ENCODE data around the gene NXPE2.
"Not testable (repeated sequence)": the region's sequence is repeated elsewhere in the genome, so short reads cannot be mapped to it uniquely, and the experiment has no call there.

Gene NXPE2

DNA sequence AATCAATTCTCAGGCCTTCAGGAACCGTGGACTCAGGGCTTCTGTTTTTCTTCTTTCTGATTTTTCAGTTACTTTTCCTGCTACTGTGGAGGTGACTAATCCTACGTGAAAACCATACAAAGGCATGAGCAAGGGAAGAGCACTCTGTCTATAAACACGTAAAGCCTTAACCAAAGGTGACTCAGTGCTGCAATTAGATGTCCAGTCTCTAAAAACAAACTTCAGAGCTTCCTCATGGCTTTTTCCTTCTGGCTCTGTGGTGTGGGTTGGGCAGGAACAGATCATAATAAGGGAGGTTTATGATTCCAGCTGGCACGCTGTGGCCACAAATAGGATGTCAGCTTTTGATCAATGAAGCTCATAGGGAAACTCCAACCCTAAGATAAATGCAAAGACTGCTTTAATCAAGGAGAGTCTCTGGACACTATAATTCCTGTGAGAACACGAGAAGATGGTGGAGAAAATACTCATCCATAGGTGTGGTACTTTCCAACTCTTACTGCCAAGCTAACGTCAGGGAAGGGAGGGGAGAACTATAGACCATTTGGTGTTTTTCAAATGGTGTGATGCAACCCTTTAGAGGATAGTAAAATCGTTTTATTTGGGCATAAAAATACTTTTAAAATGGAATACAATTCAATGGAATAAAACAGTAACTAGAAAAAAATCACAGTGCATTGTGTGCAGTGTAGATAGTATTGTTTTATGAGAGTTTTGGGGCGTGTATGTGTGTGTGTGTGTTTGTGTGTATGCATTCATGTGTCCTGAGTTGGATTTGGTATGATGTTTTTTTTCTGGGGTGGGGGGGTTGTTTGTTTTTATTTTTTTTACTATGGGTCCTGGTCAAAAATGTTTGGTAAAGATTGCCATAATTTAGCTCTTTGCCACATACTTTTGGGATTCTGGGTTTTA, at the start of gene NXPE2:
Gene NXPE2 (plus strand): TSS at position 403 of the 912 bp plus-strand sequence. CDS start 49 bp downstream, at position 452.
- no peak for DNase-seq

DNA sequence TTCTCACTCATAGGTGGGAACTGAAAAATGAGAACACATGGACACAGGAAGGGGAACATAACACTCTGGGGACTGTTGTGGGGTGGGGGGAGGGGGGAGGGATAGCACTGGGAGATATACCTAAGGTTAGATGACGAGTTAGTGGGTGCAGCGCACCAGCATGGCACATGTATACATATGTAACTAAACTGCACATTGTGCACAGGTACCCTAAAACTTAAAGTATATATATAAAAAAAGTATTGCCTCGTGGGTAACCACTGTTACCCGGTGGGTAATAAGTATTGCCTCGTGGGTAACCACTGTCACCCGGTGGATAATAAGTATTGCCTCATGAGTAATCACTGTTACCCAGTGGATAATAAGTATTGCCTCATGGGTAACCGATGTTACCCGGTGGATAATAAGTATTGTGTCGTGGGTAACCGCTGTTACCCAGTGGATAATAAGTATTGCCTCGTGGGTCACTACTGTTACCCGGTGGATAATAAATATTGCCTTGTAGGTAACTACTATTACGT, 46.8 kb upstream of the NXPE2 start:
- DNase-seq, result not testable (repeated sequence)

DNA sequence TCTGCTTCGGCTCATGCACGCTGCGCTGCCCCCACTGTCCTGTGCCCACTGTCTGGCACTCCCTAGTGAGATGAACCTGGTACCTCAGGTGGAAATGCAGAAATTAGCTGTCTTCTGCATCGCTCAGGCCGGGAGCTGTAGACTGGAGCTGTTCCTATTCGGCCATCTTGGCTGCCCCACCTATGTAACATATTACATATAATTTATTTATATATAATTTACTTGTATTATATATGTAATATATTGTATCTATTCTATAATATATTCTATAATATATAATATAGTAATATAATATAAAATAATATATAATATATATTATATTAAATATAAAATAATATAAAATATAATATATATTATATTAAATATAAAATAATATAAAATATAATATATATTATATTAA, 38.9 kb upstream of the NXPE2 start:
- DNase-seq, result not testable (repeated sequence)

DNA sequence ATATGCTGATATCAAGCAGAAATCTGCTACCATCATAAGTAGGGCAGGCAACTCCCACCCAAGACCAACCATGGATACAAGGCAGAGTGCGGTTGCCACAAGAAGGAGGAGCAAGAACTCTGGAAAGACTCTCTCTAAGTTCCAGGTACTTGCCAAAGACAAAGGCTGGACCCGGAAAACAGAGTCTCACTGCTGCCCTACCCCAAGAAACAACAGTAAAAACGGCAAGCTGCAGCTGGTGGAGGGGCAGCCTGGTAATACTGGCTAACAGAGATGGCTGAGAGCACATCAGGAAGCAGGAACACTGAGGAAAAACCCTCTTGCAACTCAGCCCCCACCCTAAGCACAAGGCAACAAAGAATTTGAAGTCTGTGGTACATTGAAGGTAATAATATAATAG, 27.7 kb upstream of the NXPE2 start:
- no peak for DNase-seq

DNA sequence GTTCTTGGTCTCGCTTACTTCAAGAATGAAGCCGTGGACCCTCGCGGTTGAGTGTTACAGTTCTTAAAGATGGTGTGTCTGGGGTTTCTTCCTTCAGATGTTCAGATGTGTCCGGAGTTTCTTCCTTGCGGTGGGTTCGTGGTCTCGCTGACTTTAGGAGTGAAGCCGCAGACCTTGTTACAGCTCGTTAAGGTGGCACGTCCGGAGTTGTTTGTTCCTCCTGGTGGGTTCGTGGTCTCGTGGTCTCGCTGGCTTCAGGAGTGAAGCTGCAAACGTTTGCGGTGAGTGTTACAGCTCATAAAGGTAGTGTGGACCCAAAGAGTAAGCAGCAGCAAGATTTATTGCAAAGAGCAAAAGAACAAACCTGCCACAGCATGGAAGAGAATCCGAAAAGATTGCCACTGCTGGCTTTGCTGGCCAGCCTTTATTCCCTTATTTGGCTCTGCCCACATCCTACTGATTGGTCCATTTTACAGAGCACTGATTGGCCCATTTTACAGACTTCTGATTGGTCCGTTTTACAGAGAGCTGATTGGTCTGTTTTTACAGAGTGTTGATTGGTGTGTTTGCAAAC, 27.1 kb upstream of the NXPE2 start:
- DNase-seq, result no peak

DNA sequence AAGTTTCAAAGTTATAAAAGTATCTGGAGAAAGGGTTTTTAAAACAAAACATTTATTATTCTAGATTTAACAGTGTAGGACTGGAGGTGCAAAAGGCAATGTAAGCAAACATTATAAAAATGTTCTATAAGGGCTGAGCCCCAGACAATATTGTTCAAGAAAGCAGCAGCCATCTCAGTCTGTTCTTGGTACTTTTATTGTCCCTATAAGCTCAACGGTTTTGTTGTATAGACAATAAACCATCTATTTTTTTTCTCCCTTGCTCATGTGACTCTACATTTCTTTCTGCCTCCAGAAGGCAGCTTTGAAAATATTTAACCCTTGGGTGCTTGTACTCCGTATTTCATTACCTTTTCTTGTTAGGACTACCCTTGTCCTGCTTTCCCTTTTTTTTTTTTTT, 25.2 kb upstream of the NXPE2 start:
- DNase-seq, result no peak

DNA sequence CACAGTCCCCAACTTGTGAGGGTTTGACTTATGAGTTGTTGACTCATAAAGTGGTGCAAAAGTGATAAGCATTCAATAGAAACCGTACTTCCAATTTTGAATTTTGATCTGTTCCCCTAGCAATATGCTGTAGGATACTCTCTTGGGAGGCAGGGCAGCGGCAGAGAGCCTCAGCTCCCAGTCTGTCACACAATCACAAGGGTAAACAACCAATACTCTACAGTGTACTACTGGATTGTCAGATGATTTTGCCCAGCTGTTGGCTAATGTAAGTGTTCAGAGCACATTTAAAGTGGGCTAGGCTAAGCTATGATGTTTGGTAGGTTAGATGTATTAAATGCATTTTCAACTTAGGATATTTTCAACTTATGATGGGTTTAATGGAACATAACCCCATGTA, 13.7 kb upstream of the NXPE2 start:
- no peak for DNase-seq

DNA sequence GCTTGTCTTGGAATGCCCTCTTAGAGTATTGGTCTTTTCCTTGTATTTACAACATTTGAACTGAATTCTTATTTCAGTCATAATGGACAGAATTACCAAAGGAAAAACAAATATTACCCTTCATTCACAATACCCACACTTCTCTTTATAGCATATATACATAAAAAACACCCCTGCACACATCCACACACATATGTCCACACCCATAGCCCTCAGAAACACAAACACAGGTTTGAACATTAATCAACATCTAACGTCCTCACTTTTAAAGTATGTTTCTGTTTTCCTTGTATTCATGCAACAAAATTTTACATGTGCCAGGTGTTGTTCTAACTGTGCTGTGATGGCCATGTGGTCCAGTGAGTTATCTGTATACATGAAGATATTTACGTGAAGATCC, 11.6 kb upstream of the NXPE2 start:
- no peak for DNase-seq

DNA sequence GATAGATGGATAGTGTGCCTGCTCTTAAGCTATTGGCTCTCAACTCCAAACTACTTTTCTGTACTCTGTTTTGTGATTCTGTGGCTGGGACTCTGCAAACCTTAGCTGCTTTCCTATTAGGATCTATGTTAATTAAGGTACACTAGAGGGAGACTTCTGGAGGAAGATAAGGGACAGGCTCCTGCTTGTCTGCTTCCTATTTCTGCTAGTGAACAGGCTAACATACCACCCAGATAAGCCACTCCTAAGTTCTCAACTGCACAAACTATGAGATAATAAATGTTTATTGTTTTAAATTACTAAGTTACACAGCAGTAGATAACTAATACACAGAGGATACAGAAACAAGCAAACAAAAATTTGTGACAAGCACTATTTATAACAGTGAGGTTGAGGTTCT, 10.2 kb upstream of the NXPE2 start:
- no peak for DNase-seq

DNA sequence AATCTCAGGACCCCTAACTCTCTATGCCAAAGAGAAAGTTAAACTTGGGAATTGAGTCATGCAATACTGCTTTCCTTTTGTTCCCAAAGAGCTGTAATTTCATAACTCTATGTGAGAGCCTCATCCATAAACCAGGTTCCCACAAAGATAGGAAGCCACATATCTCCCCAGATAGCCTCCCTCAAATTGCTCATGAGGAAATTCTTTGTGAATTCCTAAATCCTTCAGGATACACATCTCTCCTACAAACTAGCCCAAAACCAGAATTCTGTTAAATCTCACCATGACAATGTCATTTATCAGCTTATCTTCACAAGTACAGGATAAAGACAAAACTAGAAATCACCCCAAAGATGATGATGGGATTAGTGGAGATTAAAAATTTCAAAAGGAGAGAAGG, 4.7 kb upstream of the NXPE2 start:
- no peak for DNase-seq

DNA sequence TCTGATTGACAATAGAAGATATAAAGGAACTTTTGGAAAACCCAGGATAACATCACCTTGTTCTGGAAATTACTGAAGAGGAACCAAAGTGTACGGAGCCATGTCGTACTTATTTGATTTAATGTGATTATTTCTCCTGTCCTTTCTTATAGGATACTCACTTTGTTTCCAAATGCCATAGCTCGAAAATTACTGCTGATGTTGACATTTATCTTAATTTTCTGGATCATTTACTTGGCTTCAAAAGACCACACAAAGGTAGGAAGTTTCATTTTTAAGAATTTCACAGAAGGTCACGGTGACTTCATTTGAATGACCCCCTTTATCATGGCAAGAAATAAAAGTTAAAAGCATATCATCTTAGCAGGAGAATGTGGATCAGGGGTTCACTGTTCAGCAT, 1.2 kb downstream of the NXPE2 start:
- DNase-seq, result no peak

DNA sequence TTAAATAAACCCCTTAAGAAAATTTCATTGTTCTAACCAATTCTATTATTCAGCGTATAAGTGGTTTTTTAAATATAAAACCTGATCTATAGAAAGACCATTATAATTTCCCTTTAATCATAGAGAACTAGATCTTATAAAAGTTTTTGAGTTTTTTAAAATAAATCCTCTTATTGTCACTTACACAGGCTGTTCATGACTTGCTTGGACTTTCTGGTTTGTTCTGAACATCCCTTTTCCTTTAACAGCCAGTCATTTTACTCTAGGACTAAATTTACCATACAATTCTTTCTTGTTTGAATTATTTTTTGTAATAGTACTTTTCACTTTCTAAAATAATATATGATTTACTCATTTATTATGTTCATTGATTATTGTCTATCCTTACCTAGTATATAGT, 4.7 kb downstream of the NXPE2 start:
- DNase-seq, result no peak

DNA sequence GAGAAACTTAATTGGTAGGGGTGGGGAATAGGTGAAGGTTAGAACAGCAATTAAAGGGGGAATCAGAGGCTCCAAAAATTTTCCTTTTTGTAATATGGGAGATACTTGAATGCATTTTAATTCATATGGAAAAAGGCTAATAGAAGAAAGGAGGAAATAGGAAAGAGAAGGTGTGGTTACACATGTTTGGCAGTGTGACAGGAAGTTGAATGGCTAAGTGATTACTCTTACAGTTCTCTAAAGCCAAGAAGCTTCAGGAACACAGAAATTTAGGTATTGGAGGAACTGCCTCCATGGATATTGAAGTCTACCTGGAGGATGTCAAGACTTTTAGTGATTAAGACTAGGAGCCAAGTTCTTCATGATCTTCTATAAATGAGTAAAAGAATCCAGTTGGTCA, 6.3 kb downstream of the NXPE2 start:
- no peak for DNase-seq

DNA sequence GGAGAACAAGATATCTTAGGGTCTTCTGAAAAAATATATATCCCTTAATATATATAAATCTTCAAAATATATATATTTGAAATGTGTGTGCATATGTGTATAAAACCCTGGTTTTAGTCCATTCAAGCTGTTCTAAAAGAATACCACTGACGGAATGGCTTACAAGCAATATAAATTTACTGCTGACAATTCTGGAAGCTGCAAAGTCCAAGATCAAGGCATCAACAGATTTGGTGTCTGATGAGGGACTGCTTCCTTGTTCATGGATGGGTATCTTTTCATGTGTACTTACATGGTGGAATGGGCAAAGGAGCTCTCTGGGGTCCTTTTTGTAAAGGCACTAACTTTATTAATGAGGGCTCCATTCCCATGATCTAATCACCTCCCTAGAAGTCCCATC, 6.8 kb downstream of the NXPE2 start:
- no peak for DNase-seq

DNA sequence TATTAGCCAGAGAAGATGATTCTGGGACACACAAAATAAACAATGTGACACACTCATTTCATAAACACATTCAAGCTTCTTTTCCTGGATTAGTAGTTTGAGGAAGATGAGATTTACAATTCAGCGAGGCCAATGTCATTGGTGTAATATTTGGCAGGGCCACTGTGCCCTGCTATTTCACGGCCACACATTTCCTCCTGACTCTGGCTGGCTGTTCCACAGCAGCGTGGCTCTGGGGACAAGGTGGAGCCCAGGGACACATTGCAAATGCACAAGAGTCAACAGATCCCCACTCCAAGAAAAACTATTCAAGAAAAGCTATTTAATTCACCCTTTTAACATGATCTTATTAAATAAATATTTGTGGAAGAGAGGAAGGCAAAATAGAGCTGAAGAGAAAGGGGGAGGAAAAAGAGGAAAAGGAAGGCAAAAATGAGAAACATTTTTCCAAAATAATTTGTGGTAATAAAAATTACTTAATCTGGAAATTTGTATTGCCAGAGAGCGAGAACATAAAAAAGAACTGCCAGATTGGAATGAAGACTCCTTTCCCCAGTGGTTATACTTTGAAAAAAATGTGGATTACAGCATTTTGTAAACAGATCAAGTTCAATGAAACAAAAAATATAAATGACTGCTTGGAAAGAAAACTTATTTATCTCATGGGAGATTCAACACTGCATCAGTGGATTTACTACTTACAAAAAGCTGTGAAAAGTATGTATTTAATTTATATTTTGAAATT, 27.1 kb downstream of the NXPE2 start:
- DNase-seq, result no peak

DNA sequence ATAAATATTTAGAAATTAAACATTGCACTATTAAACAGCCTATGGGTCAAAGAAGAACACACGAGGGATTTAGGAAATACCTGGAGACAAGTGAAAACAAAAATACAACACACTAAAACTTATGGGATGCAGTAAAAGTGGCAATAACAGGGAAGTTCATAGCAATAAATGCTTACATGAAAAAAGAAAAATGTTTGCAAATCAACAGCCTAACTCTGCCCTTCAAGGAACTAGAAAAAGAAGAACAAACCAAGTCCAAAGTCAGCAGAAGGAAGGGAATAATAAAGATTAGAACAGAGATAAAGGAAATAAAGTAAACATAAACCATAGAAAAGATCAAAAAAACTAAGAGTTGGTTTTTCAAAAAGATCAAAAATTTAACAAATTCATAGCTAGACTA, 31.6 kb downstream of the NXPE2 start:
- no peak for DNase-seq

DNA sequence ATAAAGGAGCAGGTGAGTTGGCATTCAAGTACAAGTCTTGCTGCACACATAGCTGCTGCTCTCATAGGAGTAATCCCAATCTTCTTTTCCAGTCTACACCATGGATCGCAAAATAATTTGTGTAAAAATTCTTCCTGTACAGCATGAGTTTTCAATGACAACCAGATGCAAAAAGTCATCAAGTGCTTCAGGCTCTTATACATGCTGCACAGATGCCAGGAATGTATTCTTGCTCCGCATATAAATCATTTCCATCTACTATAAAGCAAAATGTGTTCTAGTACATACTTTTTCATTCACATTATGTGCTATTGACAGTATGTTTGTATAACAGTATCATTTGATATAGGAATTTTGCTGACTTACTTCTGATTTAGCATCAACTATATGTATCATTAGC, 35.4 kb downstream of the NXPE2 start:
- no peak for DNase-seq

DNA sequence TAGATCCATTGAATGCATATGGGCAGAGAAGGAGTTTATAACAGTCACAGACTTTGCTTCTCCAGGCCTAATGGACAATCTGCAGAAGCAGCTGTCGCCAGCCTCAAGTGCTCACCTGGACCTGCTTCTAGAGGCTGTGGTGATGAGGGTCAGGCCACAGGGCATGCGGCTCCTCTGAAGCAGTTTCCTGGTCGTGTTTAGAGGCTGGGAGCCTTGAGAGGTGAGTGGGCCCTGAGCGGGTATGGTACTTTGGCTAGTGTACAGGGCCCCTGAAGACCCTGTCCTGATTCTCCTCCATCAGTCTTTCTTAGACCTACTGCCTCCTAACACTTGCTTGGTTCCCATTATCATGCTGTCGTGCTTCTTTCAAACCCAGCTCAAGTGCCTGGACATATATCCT, 41.2 kb downstream of the NXPE2 start:
- DNase-seq, result no peak

DNA sequence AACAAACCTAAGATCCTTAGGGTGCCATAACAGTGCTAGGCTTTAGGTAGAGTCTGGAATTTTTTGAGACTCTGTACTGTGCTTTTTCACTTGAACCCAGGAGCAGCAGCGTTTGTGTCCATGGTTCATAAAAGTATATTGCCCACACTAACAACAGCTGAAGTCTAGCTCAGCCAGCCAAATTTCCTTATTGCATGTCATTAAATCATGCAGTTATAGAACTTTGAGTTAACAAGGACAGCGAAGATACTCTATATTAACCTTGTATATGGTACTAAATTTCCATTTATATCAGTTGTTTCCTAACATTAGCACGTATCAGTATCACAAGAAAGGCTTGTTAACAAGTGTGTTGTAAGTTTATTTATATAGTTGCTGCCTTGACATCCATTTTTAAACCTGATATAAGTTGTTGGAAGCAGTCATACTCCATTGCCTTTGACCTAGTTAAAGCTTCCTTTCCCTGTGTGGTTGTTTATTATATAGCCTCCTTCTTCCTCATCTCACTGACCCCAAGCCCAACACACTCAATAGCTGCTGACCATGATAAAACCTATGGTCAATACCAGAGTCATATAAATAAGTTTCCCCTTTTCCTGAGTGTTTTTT, 46.7 kb downstream of the NXPE2 start:
- no peak for DNase-seq

DNA sequence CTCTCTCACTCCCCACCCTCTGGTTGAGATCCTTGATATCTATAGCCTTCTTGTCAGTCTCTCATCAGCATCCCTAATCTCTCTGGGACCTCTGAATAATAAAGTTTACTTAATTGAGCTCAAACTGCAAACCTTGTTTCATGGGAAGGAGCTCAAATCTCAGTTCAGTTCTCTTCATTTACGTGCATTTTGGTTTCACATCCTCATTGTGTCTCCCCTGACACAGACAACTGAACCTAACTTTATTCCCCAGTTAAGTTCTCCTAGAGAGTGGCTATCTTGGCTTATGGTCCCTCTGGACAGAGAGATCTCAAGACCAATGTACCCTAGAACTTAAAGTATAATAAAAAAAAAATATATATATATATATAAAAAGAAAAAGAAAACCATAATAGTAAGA, 47.3 kb downstream of the NXPE2 start:
- DNase-seq, result no peak

DNA sequence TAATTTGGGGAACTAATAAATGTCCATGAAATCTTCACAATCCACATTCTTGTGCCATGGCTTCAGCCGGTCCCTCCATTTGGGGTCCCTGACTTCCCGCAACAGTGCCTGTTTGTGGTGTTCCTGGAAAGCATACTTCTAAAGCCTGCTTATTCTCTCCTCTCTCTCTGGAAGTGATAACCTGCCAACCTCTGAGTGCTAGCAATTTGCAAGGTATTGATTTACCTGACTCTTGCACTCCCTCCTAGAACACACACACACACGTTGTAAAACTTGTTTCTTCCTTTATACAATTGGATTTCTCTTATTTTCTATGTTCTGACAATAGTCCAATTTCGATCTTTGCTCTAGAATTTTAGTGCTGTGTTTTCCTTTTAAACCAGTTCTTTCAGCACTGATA, 58.5 kb downstream of the NXPE2 start:
- DNase-seq, result no peak

DNA sequence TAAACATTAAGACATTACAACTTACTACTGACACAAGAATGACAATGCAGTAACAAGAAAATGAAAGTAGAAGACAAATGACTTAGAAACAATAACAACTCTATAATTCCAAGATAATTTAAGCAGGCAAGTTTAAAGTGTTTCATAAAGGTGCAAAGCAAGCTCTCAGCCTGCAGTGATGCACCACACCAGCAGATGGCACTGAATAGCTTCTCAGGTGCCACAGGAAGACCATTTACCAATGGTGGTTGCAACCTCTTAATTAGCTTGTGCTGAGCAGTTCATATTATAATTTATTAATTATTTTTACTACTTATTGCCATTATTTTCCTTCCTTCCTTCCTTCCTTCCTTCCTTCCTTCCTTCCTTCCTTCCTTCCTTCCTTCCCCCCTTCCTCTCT, 60.6 kb downstream of the NXPE2 start:
- DNase-seq, result peak in 1 of 14 donors; percentile 9

DNA sequence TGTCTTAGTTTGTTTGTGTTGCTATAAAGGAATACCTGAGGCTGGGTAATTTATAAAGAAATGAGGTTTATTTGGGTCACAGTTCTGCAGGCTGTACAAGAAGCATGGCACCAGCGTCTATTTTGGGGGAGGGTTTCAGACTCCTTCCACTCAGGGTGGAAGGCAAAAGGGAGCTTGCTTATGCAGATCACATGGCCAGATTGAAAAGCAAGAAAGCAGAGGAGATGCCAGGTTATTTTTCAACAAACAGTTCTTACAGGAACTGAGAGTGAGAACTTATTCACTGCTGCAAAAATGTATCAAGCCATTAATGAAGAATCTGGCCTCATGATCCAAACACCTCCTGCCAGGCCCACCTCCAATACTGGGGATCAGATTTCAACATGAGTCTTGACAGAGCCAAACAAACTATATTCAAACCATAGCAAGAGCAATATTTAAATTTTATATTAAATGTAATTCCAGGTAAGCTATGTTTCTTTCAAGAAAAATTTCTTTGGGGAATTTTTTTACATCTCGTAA, 66.9 kb downstream of the NXPE2 start:
- no peak for DNase-seq
